Stromal cell of bone marrow (primary cell): ENCODE results near the gene SMIM35.
"Not testable (repeated sequence)": the region's sequence is repeated elsewhere in the genome, so short reads cannot be mapped to it uniquely, and the experiment has no call there.

Source experiments
- DNase-seq: peaks from one replicate; pipeline ENCODE4 v3.0.0-alpha.2; 2012; ENCODE audit warnings: low read depth

Gene SMIM35

GRCh38 chr11:118027694-118028093, 59.1 kb downstream of the SMIM35 start:
- DNase-seq: no peak

- DNase-seq: no peak
Measured at GRCh38 chr11:118021146-118021545, 65.6 kb downstream of the SMIM35 start.

- no peak for DNase-seq
Measured at GRCh38 chr11:118018401-118018800, 68.4 kb downstream of the SMIM35 start.

- no peak for DNase-seq
Measured at GRCh38 chr11:118017631-118018315, 69.0 kb downstream of the SMIM35 start.

GRCh38 chr11:118017111-118017510, 69.7 kb downstream of the SMIM35 start:
- DNase-seq: no peak

- no peak for DNase-seq
Measured at GRCh38 chr11:118016104-118016503, 70.7 kb downstream of the SMIM35 start.

- DNase-seq: no peak
Measured at GRCh38 chr11:118015385-118015841, 71.3 kb downstream of the SMIM35 start.

- DNase-seq: no peak
Measured at GRCh38 chr11:118014022-118014421, 72.7 kb downstream of the SMIM35 start.

- DNase-seq: no peak
Measured at GRCh38 chr11:118012083-118012669, 74.6 kb downstream of the SMIM35 start.

GRCh38 chr11:118010738-118011461, 75.9 kb downstream of the SMIM35 start:
- DNase-seq: no peak

GRCh38 chr11:118009864-118010737, 76.7 kb downstream of the SMIM35 start:
- DNase-seq: no peak

GRCh38 chr11:118008271-118008911, 78.4 kb downstream of the SMIM35 start:
- DNase-seq: no peak

- DNase-seq: not testable (repeated sequence)
Measured at GRCh38 chr11:118007563-118008270, 79.0 kb downstream of the SMIM35 start.

- no peak for DNase-seq
Measured at GRCh38 chr11:118007040-118007439, 79.7 kb downstream of the SMIM35 start.

- no peak for DNase-seq
Measured at GRCh38 chr11:118006153-118006534, 80.6 kb downstream of the SMIM35 start.

- no peak for DNase-seq
Measured at GRCh38 chr11:118005224-118006152, 81.3 kb downstream of the SMIM35 start.

- no peak for DNase-seq
Measured at GRCh38 chr11:118004543-118005223, 82.1 kb downstream of the SMIM35 start.

GRCh38 chr11:118003456-118003855, 83.3 kb downstream of the SMIM35 start:
- DNase-seq: no peak
